RPMI7951 (cell line): Measurements from ENCODE around the gene ARHGEF28. TPM values are rescaled to one million over a fixed set of nuclear protein-coding genes. Genes with fewer than 3 reads are reported as not detected.

ENCODE experiments used
- DNase-seq: peaks from one replicate; pipeline ENCODE4 v3.0.0-alpha.2; 2012; ENCODE audit warnings: low read depth
- total RNA-seq: library from RNA; depleted of rRNA; stranded (reverse); fragments of >200 nt; shearing (Covaris generic); gene quantifications from 2 replicates; pipeline ENCODE4 v1.2.3, GENCODE V29; 2014

ARHGEF28 gene
- total RNA-seq, 1 experiment from 2014 or later, result 11.3 TPM

- peak; percentile 88 for DNase-seq
These were observed 227.1 kb downstream of the ARHGEF28 start for GRCh38 chr5:73853091-73853490.

GRCh38 chr5:73856997-73857396 lies 231.0 kb downstream of the ARHGEF28 start:
- no peak for DNase-seq

- DNase-seq, result no peak
These were observed 231.4 kb downstream of the ARHGEF28 start for GRCh38 chr5:73857446-73857845.

- no peak for DNase-seq
These were observed 232.1 kb downstream of the ARHGEF28 start for GRCh38 chr5:73858054-73858453.

- peak; percentile 31 for DNase-seq
These were observed 232.8 kb downstream of the ARHGEF28 start for GRCh38 chr5:73858776-73859175.

GRCh38 chr5:73859696-73860095 lies 233.7 kb downstream of the ARHGEF28 start:
- no peak for DNase-seq

GRCh38 chr5:73861313-73861988 lies 235.5 kb downstream of the ARHGEF28 start:
- DNase-seq, result no peak

GRCh38 chr5:73862796-73863195 lies 236.8 kb downstream of the ARHGEF28 start:
- no peak for DNase-seq

GRCh38 chr5:73863876-73864275 lies 237.9 kb downstream of the ARHGEF28 start:
- no peak for DNase-seq

GRCh38 chr5:73865315-73865714 lies 239.3 kb downstream of the ARHGEF28 start:
- no peak for DNase-seq

- DNase-seq, result peak; percentile 17
These were observed 241.6 kb downstream of the ARHGEF28 start for GRCh38 chr5:73867345-73868335.

GRCh38 chr5:73883646-73884045 lies 257.6 kb downstream of the ARHGEF28 start:
- DNase-seq, result no peak

GRCh38 chr5:73887688-73888087 lies 261.7 kb downstream of the ARHGEF28 start:
- no peak for DNase-seq

GRCh38 chr5:73890569-73890968 lies 264.6 kb downstream of the ARHGEF28 start:
- DNase-seq, result no peak

- no peak for DNase-seq
These were observed 266.2 kb downstream of the ARHGEF28 start for GRCh38 chr5:73892218-73892617.

GRCh38 chr5:73892806-73893205 lies 266.8 kb downstream of the ARHGEF28 start:
- peak; percentile 39 for DNase-seq

- no peak for DNase-seq
These were observed 267.8 kb downstream of the ARHGEF28 start for GRCh38 chr5:73893813-73894212.

- no peak for DNase-seq
These were observed 268.9 kb downstream of the ARHGEF28 start for GRCh38 chr5:73894860-73895259.

- DNase-seq, result peak; percentile 47
These were observed 269.5 kb downstream of the ARHGEF28 start for GRCh38 chr5:73895471-73895870.

- peak; percentile 19 for DNase-seq
These were observed 270.1 kb downstream of the ARHGEF28 start for GRCh38 chr5:73896097-73896496.

- no peak for DNase-seq
These were observed 270.7 kb downstream of the ARHGEF28 start for GRCh38 chr5:73896668-73897067.

- peak; percentile 27 for DNase-seq
These were observed 271.9 kb downstream of the ARHGEF28 start for GRCh38 chr5:73897893-73898292.

GRCh38 chr5:73899055-73899454 lies 273.1 kb downstream of the ARHGEF28 start:
- peak; percentile 50 for DNase-seq
